ENCODE data around the gene MEF2A. TPM values are rescaled to one million over a fixed set of nuclear protein-coding genes. Genes with fewer than 3 reads are reported as not detected.

MEF2A gene
- polyA plus RNA-seq, 1 donor: 29.3 TPM

- Histone ChIP-seq H3K4me1 (ENCODE audit: control insufficient read depth, insufficient read depth, low read length) (no peaks in the 10 kb centered on the region), H3K9me3 (ENCODE audit: control insufficient read depth, low read depth, low read length) (no peaks in the 10 kb centered on the region), H3K36me3 (ENCODE audit: control insufficient read depth, insufficient read depth, low read length) (peaks cover 36% of the 10 kb centered on the region), H3K4me3 (ENCODE audit: low read length) (no peak overlapping the region), H3K27ac (ENCODE audit: low read length) (no peak overlapping the region), H3K27me3 (ENCODE audit: control insufficient read depth, insufficient read depth, low read length) (no peaks in the 10 kb centered on the region)
- WGBS (ENCODE audit: insufficient coverage, low lambda C conversion rate): 90% methylated on average over 4 of the region's 16 CpGs
- DNase-seq: no peak
These were observed 143.6 kb downstream of the MEF2A start for GRCh38 chr15:99709243-99709986.

- no peak overlapping the region for H3K4me3 ChIP-seq (ENCODE audit: low read length)
- WGBS (ENCODE audit: insufficient coverage, low lambda C conversion rate): no CpG with 5 or more reads among the region's 5 CpGs
- H3K4me1 ChIP-seq (ENCODE audit: control insufficient read depth, insufficient read depth, low read length): no peaks in the 10 kb centered on the region
- no peaks in the 10 kb centered on the region for H3K9me3 ChIP-seq (ENCODE audit: control insufficient read depth, low read depth, low read length)
- H3K36me3 ChIP-seq (ENCODE audit: control insufficient read depth, insufficient read depth, low read length): peaks cover 45% of the 10 kb centered on the region
- DNase-seq: no peak
- H3K27me3 ChIP-seq (ENCODE audit: control insufficient read depth, insufficient read depth, low read length): no peaks in the 10 kb centered on the region
- no peak overlapping the region for H3K27ac ChIP-seq (ENCODE audit: low read length)
These were observed 145.8 kb downstream of the MEF2A start for GRCh38 chr15:99711625-99712024.

- Histone ChIP-seq H3K36me3 (ENCODE audit: control insufficient read depth, insufficient read depth, low read length) (peaks cover 43% of the 10 kb centered on the region), H3K4me3 (ENCODE audit: low read length) (no peak overlapping the region), H3K27me3 (ENCODE audit: control insufficient read depth, insufficient read depth, low read length) (no peaks in the 10 kb centered on the region), H3K27ac (ENCODE audit: low read length) (no peak overlapping the region), H3K4me1 (ENCODE audit: control insufficient read depth, insufficient read depth, low read length) (no peaks in the 10 kb centered on the region), H3K9me3 (ENCODE audit: control insufficient read depth, low read depth, low read length) (no peaks in the 10 kb centered on the region)
- DNase-seq: no peak
- no CpG with 5 or more reads among the region's 18 CpGs for WGBS (ENCODE audit: insufficient coverage, low lambda C conversion rate)
These were observed 146.6 kb downstream of the MEF2A start for GRCh38 chr15:99712415-99712814.

GRCh38 chr15:99716540-99717095, 150.8 kb downstream of the MEF2A start:
- Histone ChIP-seq H3K27me3 (ENCODE audit: control insufficient read depth, insufficient read depth, low read length) (no peaks in the 10 kb centered on the region), H3K36me3 (ENCODE audit: control insufficient read depth, insufficient read depth, low read length) (peaks cover 43% of the 10 kb centered on the region), H3K4me3 (ENCODE audit: low read length) (no peak overlapping the region), H3K27ac (ENCODE audit: low read length) (no peak overlapping the region), H3K4me1 (ENCODE audit: control insufficient read depth, insufficient read depth, low read length) (no peaks in the 10 kb centered on the region), H3K9me3 (ENCODE audit: control insufficient read depth, low read depth, low read length) (no peaks in the 10 kb centered on the region)
- DNase-seq: no peak
- no CpG with 5 or more reads among the region's 10 CpGs for WGBS (ENCODE audit: insufficient coverage, low lambda C conversion rate)

GRCh38 chr15:99717161-99718009, 151.6 kb downstream of the MEF2A start:
- Histone ChIP-seq H3K4me1 (ENCODE audit: control insufficient read depth, insufficient read depth, low read length) (no peaks in the 10 kb centered on the region), H3K9me3 (ENCODE audit: control insufficient read depth, low read depth, low read length) (no peaks in the 10 kb centered on the region), H3K4me3 (ENCODE audit: low read length) (no peak overlapping the region), H3K27me3 (ENCODE audit: control insufficient read depth, insufficient read depth, low read length) (no peaks in the 10 kb centered on the region), H3K27ac (ENCODE audit: low read length) (no peak overlapping the region), H3K36me3 (ENCODE audit: control insufficient read depth, insufficient read depth, low read length) (peaks cover 36% of the 10 kb centered on the region)
- WGBS (ENCODE audit: insufficient coverage, low lambda C conversion rate): 75% methylated on average over 1 of the region's 19 CpGs
- DNase-seq: no peak

- 74% methylated on average over 4 of the region's 4 CpGs for WGBS (ENCODE audit: insufficient coverage, low lambda C conversion rate)
- no peaks in the 10 kb centered on the region for H3K9me3 ChIP-seq (ENCODE audit: control insufficient read depth, low read depth, low read length)
These were observed 152.6 kb downstream of the MEF2A start for GRCh38 chr15:99718421-99718820.

GRCh38 chr15:99719096-99719541, 153.3 kb downstream of the MEF2A start:
- Histone ChIP-seq H3K27ac (ENCODE audit: low read length) (no peak overlapping the region), H3K4me3 (ENCODE audit: low read length) (no peak overlapping the region), H3K9me3 (ENCODE audit: control insufficient read depth, low read depth, low read length) (no peaks in the 10 kb centered on the region), H3K4me1 (ENCODE audit: control insufficient read depth, insufficient read depth, low read length) (no peaks in the 10 kb centered on the region), H3K27me3 (ENCODE audit: control insufficient read depth, insufficient read depth, low read length) (no peaks in the 10 kb centered on the region), H3K36me3 (ENCODE audit: control insufficient read depth, insufficient read depth, low read length) (peaks cover 26% of the 10 kb centered on the region)
- DNase-seq: no peak
- WGBS (ENCODE audit: insufficient coverage, low lambda C conversion rate): no CpG with 5 or more reads among the region's 5 CpGs

More at GRCh38 chr15:99718421-99718820, 152.6 kb downstream of the MEF2A start:
- no peak for DNase-seq
- Histone ChIP-seq H3K27me3 (ENCODE audit: control insufficient read depth, insufficient read depth, low read length) (no peaks in the 10 kb centered on the region), H3K4me1 (ENCODE audit: control insufficient read depth, insufficient read depth, low read length) (no peaks in the 10 kb centered on the region), H3K27ac (ENCODE audit: low read length) (no peak overlapping the region), H3K4me3 (ENCODE audit: low read length) (no peak overlapping the region), H3K36me3 (ENCODE audit: control insufficient read depth, insufficient read depth, low read length) (peaks cover 29% of the 10 kb centered on the region)

GRCh38 chr15:99720533-99720932, 154.7 kb downstream of the MEF2A start:
- Histone ChIP-seq H3K4me1 (ENCODE audit: control insufficient read depth, insufficient read depth, low read length) (no peaks in the 10 kb centered on the region), H3K36me3 (ENCODE audit: control insufficient read depth, insufficient read depth, low read length) (peaks cover 22% of the 10 kb centered on the region), H3K27ac (ENCODE audit: low read length) (no peak overlapping the region), H3K27me3 (ENCODE audit: control insufficient read depth, insufficient read depth, low read length) (no peaks in the 10 kb centered on the region), H3K4me3 (ENCODE audit: low read length) (no peak overlapping the region), H3K9me3 (ENCODE audit: control insufficient read depth, low read depth, low read length) (peaks cover 7% of the 10 kb centered on the region)
- 88% methylated on average over 4 of the region's 7 CpGs for WGBS (ENCODE audit: insufficient coverage, low lambda C conversion rate)
- no peak for DNase-seq

GRCh38 chr15:99721104-99721778, 155.5 kb downstream of the MEF2A start:
- Histone ChIP-seq H3K27me3 (ENCODE audit: control insufficient read depth, insufficient read depth, low read length) (no peaks in the 10 kb centered on the region), H3K4me3 (ENCODE audit: low read length) (no peak overlapping the region), H3K4me1 (ENCODE audit: control insufficient read depth, insufficient read depth, low read length) (no peaks in the 10 kb centered on the region), H3K9me3 (ENCODE audit: control insufficient read depth, low read depth, low read length) (peaks cover 7% of the 10 kb centered on the region), H3K36me3 (ENCODE audit: control insufficient read depth, insufficient read depth, low read length) (peaks cover 22% of the 10 kb centered on the region), H3K27ac (ENCODE audit: low read length) (no peak overlapping the region)
- WGBS (ENCODE audit: insufficient coverage, low lambda C conversion rate): no CpG with 5 or more reads among the region's 3 CpGs
- no peak for DNase-seq

- no CpG with 5 or more reads among the region's 4 CpGs for WGBS (ENCODE audit: insufficient coverage, low lambda C conversion rate)
- Histone ChIP-seq H3K4me1 (ENCODE audit: control insufficient read depth, insufficient read depth, low read length) (no peaks in the 10 kb centered on the region), H3K9me3 (ENCODE audit: control insufficient read depth, low read depth, low read length) (peaks cover 7% of the 10 kb centered on the region), H3K27ac (ENCODE audit: low read length) (no peak overlapping the region), H3K27me3 (ENCODE audit: control insufficient read depth, insufficient read depth, low read length) (no peaks in the 10 kb centered on the region), H3K4me3 (ENCODE audit: low read length) (no peak overlapping the region), H3K36me3 (ENCODE audit: control insufficient read depth, insufficient read depth, low read length) (peaks cover 22% of the 10 kb centered on the region)
- no peak for DNase-seq
These were observed 156.1 kb downstream of the MEF2A start for GRCh38 chr15:99721896-99722295.

Data from large intestine (tissue), 3 donors.